Measurements from ENCODE around the gene SMIM33.

The SMIM33 gene

DNA sequence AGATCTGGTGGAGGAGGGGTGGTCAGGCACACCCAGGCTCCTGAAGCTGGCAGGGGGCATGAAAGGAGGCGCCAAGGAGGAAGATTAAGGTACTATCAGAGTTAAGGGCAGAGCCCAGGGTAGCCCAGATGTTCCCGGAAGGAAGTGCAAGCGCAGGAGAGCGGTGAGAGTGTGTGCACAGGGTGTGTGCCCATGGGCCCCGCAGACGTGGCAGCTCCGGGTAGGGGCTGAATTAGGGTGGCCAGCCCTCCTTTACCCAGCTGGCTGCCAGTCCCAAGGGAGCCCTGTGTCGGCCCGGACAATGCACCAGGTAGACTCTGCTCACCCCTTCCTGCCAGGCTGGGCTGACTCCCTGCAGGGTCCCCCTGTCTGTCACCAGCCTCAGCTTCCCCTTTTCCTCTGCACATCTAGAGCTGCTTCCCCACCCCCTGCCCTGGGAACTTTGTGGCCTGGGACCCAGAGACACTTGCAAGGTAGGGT is at the start of gene SMIM33:
TSS of gene SMIM33 (plus strand) at position 184 of the 480 bp plus-strand sequence. CDS start at position 302, 118 bp downstream.
- in situ Hi-C loops (cut with MboI; ENCODE audit: low sequenced_read_pairs, unreplicated experiment) = no loop called here
- DNase-seq (ENCODE audit: low spot score) = no peak
- TF ChIP-seq, protein P1, sequence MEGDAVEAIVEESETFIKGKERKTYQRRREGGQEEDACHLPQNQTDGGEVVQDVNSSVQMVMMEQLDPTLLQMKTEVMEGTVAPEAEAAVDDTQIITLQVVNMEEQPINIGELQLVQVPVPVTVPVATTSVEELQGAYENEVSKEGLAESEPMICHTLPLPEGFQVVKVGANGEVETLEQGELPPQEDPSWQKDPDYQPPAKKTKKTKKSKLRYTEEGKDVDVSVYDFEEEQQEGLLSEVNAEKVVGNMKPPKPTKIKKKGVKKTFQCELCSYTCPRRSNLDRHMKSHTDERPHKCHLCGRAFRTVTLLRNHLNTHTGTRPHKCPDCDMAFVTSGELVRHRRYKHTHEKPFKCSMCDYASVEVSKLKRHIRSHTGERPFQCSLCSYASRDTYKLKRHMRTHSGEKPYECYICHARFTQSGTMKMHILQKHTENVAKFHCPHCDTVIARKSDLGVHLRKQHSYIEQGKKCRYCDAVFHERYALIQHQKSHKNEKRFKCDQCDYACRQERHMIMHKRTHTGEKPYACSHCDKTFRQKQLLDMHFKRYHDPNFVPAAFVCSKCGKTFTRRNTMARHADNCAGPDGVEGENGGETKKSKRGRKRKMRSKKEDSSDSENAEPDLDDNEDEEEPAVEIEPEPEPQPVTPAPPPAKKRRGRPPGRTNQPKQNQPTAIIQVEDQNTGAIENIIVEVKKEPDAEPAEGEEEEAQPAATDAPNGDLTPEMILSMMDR (IDR thresholded peaks at IDR 0.05; ENCODE audit: borderline replicate concordance, control extremely low read depth, extremely low read depth, insufficient read depth, missing control alignments) = no peak

DNA sequence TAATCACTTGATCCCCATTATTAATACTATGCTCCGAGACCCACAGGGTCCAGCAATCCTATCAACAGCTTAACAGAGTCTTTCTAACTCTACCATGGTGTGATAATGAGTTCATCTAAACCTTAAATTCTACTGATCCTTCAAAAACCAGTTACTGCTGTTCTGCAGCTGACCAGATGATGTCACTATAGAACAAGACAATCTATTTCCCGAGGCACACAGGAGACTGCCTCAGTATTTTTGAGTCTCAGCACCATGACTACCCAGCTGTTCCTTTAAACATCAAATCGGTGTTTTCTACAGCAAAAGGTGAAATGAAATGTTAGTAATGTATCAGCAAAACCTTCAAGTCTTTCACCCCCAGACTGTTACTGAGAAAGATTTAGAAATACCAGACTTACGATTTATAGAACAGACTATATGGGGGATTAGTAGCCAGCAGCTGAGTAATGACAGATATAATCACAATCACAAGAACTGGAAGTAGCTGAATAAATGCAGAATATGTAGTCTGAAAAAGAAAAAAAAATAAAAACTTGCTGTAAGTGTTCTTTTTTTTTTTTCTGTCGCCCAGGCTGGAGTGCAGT is 48.4 kb upstream of the SMIM33 start:
- TF ChIP-seq, protein P1 (IDR thresholded peaks at IDR 0.05; ENCODE audit: borderline replicate concordance, control extremely low read depth, extremely low read depth, insufficient read depth, missing control alignments) = peak; percentile 67
- DNase-seq (ENCODE audit: low spot score) = peak; percentile 86
- in situ Hi-C loops (cut with MboI; ENCODE audit: low sequenced_read_pairs, unreplicated experiment) = loop anchor here (5.0 to 25.0 kb wide), 2 partner anchors 95 to 340 kb away; no protein-coding TSS in a partner anchor

DNA sequence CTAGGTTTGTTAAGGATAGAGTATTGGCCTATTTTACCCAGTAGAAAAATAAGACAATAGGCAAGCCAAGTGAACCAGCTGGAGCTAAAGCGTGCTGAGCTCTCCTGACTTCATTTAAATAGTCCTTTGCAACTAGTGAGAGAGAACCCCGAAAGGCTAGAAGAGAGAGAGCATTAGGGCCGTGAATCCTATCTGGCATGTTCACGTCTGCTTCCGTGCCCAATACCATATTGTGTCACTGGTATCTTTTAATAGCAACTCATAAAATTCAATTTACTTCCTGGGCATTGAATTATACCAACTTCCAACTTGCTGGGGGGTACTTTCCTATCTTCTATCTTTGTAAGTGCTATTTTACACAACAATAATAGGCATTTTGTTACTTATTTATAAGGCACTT is 45.3 kb upstream of the SMIM33 start:
- in situ Hi-C loops (cut with MboI; ENCODE audit: low sequenced_read_pairs, unreplicated experiment) = no loop called here
- TF ChIP-seq, protein P1 (IDR thresholded peaks at IDR 0.05; ENCODE audit: borderline replicate concordance, control extremely low read depth, extremely low read depth, insufficient read depth, missing control alignments) = no peak
- DNase-seq (ENCODE audit: low spot score) = no peak

DNA sequence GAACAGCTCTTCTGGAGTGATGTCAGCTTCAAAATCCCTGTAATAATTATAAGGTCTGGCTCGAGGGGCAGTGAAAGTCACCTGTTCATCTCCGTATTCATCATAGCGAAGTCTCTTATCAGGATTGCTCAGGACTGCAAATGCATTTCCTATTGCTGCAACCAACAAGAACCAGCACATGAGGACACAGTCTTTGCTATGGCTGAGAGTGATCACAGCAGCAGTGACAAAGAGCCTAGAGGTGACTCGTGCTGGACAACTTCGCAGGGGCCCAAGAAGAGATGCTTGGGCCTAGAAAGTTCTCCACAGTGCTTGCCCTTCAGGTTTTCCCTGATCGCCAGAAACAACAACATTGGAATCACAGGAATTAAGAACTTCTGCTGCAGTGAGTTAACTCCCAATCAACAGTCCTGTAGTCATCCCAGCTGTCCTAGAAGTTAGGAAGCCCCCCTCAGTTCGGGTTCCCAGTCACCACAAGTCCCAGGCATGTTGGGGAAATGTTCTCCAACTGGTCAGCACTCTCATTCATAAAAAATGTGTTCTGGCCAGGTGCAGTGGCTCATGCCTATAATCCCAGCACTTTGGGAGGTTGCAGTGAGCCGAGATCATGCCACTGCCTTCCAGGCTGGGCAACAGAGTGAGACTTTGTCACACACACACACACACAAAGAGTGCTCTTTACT is 44.5 kb upstream of the SMIM33 start:
- TF ChIP-seq, protein P1 (IDR thresholded peaks at IDR 0.05; ENCODE audit: borderline replicate concordance, control extremely low read depth, extremely low read depth, insufficient read depth, missing control alignments) = no peak
- no peak for DNase-seq (ENCODE audit: low spot score)
- in situ Hi-C loops (cut with MboI; ENCODE audit: low sequenced_read_pairs, unreplicated experiment) = no loop called here

DNA sequence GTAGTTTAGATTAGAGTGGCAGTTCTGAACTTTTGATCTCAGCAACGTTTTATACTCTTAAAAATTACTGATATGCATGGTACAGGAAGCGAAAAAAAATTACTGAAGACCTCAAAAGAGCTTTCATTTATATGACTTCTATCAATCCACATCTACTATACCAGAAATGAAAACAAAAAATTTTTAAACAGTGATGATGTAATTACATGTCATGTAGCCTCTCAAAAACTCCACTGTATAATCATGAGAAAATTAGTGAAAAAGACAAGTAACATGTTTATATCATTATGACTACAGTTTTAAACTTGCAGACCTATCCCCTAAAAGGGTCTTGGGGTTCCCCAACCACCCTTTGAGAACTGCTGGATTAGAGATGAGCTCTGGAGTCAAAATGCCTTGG is 40.8 kb upstream of the SMIM33 start:
- TF ChIP-seq, protein P1 (IDR thresholded peaks at IDR 0.05; ENCODE audit: borderline replicate concordance, control extremely low read depth, extremely low read depth, insufficient read depth, missing control alignments) = no peak
- DNase-seq (ENCODE audit: low spot score) = no peak
- in situ Hi-C loops (cut with MboI; ENCODE audit: low sequenced_read_pairs, unreplicated experiment) = no loop called here

DNA sequence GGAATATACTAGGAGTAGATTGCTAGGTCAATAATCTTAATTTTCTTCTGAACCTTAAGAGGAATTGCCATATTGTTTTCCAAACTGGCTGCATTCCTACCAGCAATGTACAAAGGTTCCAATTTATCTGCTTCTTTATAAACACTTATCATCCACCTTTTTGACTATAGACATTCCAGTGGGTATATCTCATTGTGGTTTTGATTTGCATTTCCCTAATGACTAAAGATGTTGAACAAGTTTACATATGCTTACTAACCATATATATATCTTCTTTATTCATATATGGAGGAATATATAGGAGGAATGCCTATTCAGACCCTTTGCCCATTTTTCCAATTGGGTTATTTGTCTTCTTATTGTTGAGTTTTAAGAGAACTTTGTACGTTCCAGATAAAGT is 39.1 kb upstream of the SMIM33 start:
- in situ Hi-C loops (cut with MboI; ENCODE audit: low sequenced_read_pairs, unreplicated experiment) = no loop called here
- TF ChIP-seq, protein P1 (IDR thresholded peaks at IDR 0.05; ENCODE audit: borderline replicate concordance, control extremely low read depth, extremely low read depth, insufficient read depth, missing control alignments) = no peak
- no peak for DNase-seq (ENCODE audit: low spot score)

Measured in GM13976 (cell line).